Measurements from ENCODE around the gene SLC35D1. TPM values are rescaled to one million over a fixed set of nuclear protein-coding genes. Genes with fewer than 3 reads are reported as not detected.

The SLC35D1 gene
- total and polyA plus RNA-seq, 2 experiments from 2014 or later = 14.3 to 40.2 TPM

DNA sequence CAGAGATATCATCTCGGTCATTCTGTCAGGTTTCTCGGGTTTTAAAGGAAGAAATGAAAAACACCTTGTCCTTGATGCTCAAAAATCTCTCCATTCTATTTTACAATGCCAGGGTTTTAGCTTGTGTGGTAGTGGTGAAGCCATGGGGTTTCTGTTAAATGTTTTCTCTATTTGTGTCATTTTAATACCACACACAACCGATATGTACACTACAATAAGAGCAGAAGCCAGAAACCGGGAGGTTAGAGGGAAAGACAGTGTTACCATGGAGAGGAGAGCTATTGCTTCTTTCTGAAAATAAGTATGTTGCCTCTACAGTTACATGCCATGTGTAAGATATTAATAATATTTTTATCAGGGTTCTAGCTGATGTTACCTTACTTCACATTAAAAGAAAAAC is 2.8 kb downstream of the SLC35D1 start:
- Histone ChIP-seq H3K27ac (no peak overlapping the region), H3K27me3 (no peaks in the 10 kb centered on the region), H3K79me2 (peaks cover 49% of the 10 kb centered on the region), H3K4me3 (peak overlapping the region; percentile 87), H3K36me3 (replicated peaks; ENCODE audit: insufficient read depth, low read depth) (no peaks in the 10 kb centered on the region), H3K9me3 (ENCODE audit: low read depth) (no peaks in the 10 kb centered on the region), H3K4me2 (peak overlapping the region; percentile 89), H4K20me1 (ENCODE audit: insufficient read depth, poor library complexity, severe bottlenecking) (peaks cover 8% of the 10 kb centered on the region), H2AFZ (no peak overlapping the region), H3K4me1 (ENCODE audit: insufficient read depth) (peaks cover 15% of the 10 kb centered on the region), H3K9me2 (replicated peaks; ENCODE audit: insufficient read depth) (no peaks in the 10 kb centered on the region)
- DNase-seq (ENCODE audit: low spot score) = no peak
- TF ChIP-seq, protein P1, sequence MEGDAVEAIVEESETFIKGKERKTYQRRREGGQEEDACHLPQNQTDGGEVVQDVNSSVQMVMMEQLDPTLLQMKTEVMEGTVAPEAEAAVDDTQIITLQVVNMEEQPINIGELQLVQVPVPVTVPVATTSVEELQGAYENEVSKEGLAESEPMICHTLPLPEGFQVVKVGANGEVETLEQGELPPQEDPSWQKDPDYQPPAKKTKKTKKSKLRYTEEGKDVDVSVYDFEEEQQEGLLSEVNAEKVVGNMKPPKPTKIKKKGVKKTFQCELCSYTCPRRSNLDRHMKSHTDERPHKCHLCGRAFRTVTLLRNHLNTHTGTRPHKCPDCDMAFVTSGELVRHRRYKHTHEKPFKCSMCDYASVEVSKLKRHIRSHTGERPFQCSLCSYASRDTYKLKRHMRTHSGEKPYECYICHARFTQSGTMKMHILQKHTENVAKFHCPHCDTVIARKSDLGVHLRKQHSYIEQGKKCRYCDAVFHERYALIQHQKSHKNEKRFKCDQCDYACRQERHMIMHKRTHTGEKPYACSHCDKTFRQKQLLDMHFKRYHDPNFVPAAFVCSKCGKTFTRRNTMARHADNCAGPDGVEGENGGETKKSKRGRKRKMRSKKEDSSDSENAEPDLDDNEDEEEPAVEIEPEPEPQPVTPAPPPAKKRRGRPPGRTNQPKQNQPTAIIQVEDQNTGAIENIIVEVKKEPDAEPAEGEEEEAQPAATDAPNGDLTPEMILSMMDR (IDR thresholded peaks at IDR 0.05; ENCODE audit: poor library complexity) = no peak
- TF ChIP-seq EZH2phosphoT487 (IDR thresholded peaks at IDR 0.05; ENCODE audit: low read depth, severe bottlenecking, unreplicated experiment) = no peak
- TF ChIP-seq EZH2 (IDR thresholded peaks at IDR 0.05; ENCODE audit: borderline replicate concordance) = no peak
- WGBS (ENCODE audit: low lambda C conversion rate, missing lambda C conversion rate) = 51% methylated on average over 4 of the region's 4 CpGs

DNA sequence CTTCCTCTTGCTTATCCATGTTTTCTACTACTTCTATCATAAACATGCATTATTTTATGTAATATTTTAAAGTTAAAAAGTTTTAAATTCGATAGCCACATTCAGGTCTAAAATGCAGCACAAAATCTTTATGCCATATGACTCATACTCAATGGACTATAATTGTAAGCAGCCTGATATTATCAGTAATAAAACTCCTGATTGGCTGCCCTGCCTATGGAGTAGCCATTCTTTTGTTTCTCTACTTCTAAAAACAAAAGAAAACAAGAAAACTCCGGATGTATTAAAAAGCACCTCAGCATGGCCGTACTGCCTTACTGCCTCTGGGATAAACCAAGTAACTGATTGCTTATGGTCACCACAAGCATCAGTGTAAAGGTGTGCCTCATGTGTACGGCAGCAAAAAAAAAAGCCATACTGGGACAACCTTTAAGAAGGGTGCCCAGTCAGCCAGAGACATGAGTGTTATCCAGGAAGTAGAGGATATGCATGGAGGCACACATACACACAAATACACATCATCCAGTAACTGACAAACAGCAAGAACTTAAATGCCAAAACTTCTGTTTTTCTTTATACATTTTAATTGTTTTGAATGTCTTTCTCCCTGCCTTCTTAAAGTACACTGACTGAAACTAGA is 9.2 kb downstream of the SLC35D1 start:
- H3K36me3 ChIP-seq (replicated peaks; ENCODE audit: insufficient read depth, low read depth) = no peaks in the 10 kb centered on the region
- H3K9me3 ChIP-seq (ENCODE audit: low read depth) = no peaks in the 10 kb centered on the region
- WGBS (ENCODE audit: low lambda C conversion rate, missing lambda C conversion rate) = 95% methylated on average over 4 of the region's 4 CpGs

DNA sequence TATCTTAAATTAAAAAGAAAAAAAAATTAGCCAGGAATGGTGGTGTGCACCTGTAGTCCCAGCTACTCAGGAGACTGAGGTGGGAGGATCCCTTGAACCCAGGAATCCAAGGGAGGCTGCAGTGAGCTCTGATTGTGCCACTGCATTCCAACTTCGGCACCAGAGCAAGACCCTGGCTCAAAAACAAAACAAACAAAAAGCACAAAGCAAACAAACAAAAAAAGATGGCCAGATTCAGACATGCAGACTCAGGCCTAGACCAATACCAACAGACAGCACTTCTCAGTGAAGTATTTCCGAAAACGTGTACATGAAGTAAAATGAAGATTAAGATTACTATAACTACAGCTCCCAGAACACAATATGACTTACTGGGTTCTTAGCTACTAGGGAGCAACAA is 10.6 kb downstream of the SLC35D1 start:
- Histone ChIP-seq H4K20me1 (ENCODE audit: insufficient read depth, poor library complexity, severe bottlenecking) (no peaks in the 10 kb centered on the region), H3K4me2 (no peak overlapping the region), H3K9me2 (replicated peaks; ENCODE audit: insufficient read depth) (no peaks in the 10 kb centered on the region), H3K4me1 (ENCODE audit: insufficient read depth) (no peaks in the 10 kb centered on the region), H3K4me3 (no peak overlapping the region), H3K27ac (no peak overlapping the region), H3K79me2 (peaks cover 17% of the 10 kb centered on the region), H2AFZ (no peak overlapping the region), H3K27me3 (no peaks in the 10 kb centered on the region), H3K9me3 (ENCODE audit: low read depth) (no peaks in the 10 kb centered on the region), H3K36me3 (replicated peaks; ENCODE audit: insufficient read depth, low read depth) (no peaks in the 10 kb centered on the region)
- 95% methylated on average over 3 of the region's 3 CpGs for WGBS (ENCODE audit: low lambda C conversion rate, missing lambda C conversion rate)
- TF ChIP-seq EZH2 (IDR thresholded peaks at IDR 0.05; ENCODE audit: borderline replicate concordance) (no peak), EZH2phosphoT487 (IDR thresholded peaks at IDR 0.05; ENCODE audit: low read depth, severe bottlenecking, unreplicated experiment) (no peak)
- TF ChIP-seq, protein P1 (IDR thresholded peaks at IDR 0.05; ENCODE audit: poor library complexity) = no peak
- no peak for DNase-seq (ENCODE audit: low spot score)

More for the DNA sequence above, 9.2 kb downstream of the SLC35D1 start:
- DNase-seq (ENCODE audit: low spot score) = no peak
- H3K4me2 ChIP-seq = no peak overlapping the region
- H3K27ac ChIP-seq = no peak overlapping the region
- H3K4me1 ChIP-seq (ENCODE audit: insufficient read depth) = no peaks in the 10 kb centered on the region
- TF ChIP-seq EZH2 (IDR thresholded peaks at IDR 0.05; ENCODE audit: borderline replicate concordance) (no peak), EZH2phosphoT487 (IDR thresholded peaks at IDR 0.05; ENCODE audit: low read depth, severe bottlenecking, unreplicated experiment) (no peak)
- TF ChIP-seq, protein P1 (IDR thresholded peaks at IDR 0.05; ENCODE audit: poor library complexity) = no peak
- no peaks in the 10 kb centered on the region for H4K20me1 ChIP-seq (ENCODE audit: insufficient read depth, poor library complexity, severe bottlenecking)
- peaks cover 30% of the 10 kb centered on the region for H3K79me2 ChIP-seq
- H3K4me3 ChIP-seq = no peak overlapping the region
- H3K9me2 ChIP-seq (replicated peaks; ENCODE audit: insufficient read depth) = no peaks in the 10 kb centered on the region
- no peaks in the 10 kb centered on the region for H3K27me3 ChIP-seq
- no peak overlapping the region for H2AFZ ChIP-seq

All from hepatocyte (in vitro differentiated cells).